Body of pancreas (tissue), 4 donors: ENCODE data around the gene ZEB2. TPM values are rescaled to one million over a fixed set of nuclear protein-coding genes. Genes with fewer than 3 reads are reported as not detected.

ENCODE experiments used
- ATAC-seq: fragments of 150-250 bp; one replicate; pipeline ENCODE4 v1.9.1; 2016
- DNase-seq, 4 donors: peaks; one replicate each; pipeline ENCODE4 v3.0.0-alpha.2; 2019
- H3K27ac ChIP-seq, 4 donors: fragments of 200-600 bp; sonication (generic); 1 replicate in 3 of 4; 2 replicates in 1 of 4; pipeline versions ENCODE4 v1.5.1 to v1.6.1; 2016 to 2019; ENCODE audit warnings: mild to moderate bottlenecking in 1 of 4, mixed read lengths in 1 of 4, moderate library complexity in 1 of 4
- H3K27me3 ChIP-seq, 2 donors: fragments of 200-600 bp; sonication (generic); one replicate each; pipeline ENCODE4 v1.6.0; 2016; ENCODE audit warnings: mild to moderate bottlenecking in 1 of 2
- H3K36me3 ChIP-seq, 2 donors: fragments of 200-600 bp; sonication (generic); replicated peaks in 1 of 2; 2 replicates each; pipeline ENCODE4 v1.5.1; 2016; ENCODE audit warnings: low read depth in 2 of 2; ENCODE audit not compliant: insufficient read depth in 1 of 2
- H3K4me1 ChIP-seq: fragments of 200-600 bp; sonication (generic); one replicate; pipeline ENCODE4 v1.6.0; 2016
- H3K4me3 ChIP-seq, 2 donors: fragments of 200-600 bp; sonication (generic); 1 replicate in 1 of 2; 2 replicates in 1 of 2; pipeline ENCODE4 v1.5.1; 2016 to 2019
- H3K9me3 ChIP-seq, 3 donors: fragments of 200-600 bp; sonication (generic); 1 replicate in 2 of 3; 2 replicates in 1 of 3; pipeline ENCODE4 v1.5.1; 2016
- POLR2A ChIP-seq, 3 donors: fragments of 450-650 bp; IDR thresholded peaks; one replicate each; pipeline ENCODE4 v1.6.1; 2016; ENCODE audit warnings: antibody characterized with exemption in 3 of 3, mild to moderate bottlenecking in 2 of 3
- WGBS, 2 donors: methylation state at CpG; one replicate each; pipeline ENCODE4 v1.1.5; 2017; 5-methylcytosine and 5-hydroxymethylcytosine counted together
- intact Hi-C: fragments of 100-400 bp; cut with DNase I; formaldehyde crosslinking; loops from one replicate; pipeline ENCODE4 v1.15.1; 2023
- total RNA-seq, 2 donors: library from RNA; depleted of rRNA; stranded (reverse); fragments of >200 nt; gene quantifications; one replicate each; pipeline ENCODE4 v1.1.0, GENCODE V29; 2016
- TF ChIP-seq, protein P1 (sequence below), 7 experiments: fragments of 450-650 bp in 4 of 7; fragments of 200-600 bp in 3 of 7; sonication (generic) in 3 of 7; IDR thresholded peaks; one replicate each; pipeline ENCODE4 v1.5.1; 2016 to 2019; ENCODE audit warnings: antibody characterized with exemption in 7 of 7

Gene ZEB2
- total RNA-seq, 2 donors from 2014 or later, result 18.5 to 24.6 TPM

DNA sequence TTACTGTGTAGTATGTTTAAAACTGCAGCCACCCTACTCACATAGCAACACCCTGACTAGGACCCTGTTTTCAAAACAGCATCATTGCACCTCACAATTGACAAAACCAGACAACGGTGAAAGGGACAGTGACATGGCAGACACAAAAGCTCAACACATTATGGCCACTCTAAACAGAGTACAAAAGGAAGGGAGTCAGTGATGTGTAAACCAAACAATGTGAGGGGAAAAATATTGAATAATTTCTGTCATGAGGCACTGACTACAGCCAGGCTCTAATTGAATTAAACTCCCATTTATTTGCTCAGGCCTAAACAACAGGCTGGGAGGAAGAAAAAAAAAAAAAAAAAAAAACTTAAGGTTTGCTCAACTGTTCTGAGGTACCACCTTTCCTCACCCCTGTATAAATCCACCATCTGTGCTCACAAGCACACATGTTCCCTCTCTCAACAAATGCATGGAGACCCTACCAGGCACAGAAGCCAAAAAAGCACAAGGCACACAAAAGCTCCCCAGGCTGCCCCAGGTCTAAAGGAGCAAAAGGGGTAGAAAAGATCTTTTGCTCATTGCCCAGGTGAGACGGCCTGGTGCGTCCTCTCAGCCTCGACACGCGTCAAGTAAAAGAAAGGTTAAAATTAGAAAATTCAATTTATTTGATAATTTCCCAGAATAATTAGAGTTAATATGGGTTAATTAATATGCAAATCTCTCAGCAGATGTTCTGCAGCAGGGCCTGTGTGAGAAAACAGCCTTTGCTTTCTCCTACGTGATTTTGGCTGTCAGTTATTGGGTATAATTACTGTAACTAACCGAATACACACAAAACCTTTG lies 80.9 kb downstream of the ZEB2 start:
- Histone ChIP-seq H3K27ac (no peak overlapping the region), H3K9me3 (no peaks in the 10 kb centered on the region), H3K27me3 (no peaks in the 10 kb centered on the region), H3K4me3 (no peak overlapping the region), H3K4me1 (no peaks in the 10 kb centered on the region), H3K36me3 (no peaks in the 10 kb centered on the region)
- intact Hi-C loops, result no loop called here
- TF ChIP-seq, protein P1, sequence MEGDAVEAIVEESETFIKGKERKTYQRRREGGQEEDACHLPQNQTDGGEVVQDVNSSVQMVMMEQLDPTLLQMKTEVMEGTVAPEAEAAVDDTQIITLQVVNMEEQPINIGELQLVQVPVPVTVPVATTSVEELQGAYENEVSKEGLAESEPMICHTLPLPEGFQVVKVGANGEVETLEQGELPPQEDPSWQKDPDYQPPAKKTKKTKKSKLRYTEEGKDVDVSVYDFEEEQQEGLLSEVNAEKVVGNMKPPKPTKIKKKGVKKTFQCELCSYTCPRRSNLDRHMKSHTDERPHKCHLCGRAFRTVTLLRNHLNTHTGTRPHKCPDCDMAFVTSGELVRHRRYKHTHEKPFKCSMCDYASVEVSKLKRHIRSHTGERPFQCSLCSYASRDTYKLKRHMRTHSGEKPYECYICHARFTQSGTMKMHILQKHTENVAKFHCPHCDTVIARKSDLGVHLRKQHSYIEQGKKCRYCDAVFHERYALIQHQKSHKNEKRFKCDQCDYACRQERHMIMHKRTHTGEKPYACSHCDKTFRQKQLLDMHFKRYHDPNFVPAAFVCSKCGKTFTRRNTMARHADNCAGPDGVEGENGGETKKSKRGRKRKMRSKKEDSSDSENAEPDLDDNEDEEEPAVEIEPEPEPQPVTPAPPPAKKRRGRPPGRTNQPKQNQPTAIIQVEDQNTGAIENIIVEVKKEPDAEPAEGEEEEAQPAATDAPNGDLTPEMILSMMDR (IDR thresholded peaks at IDR 0.05), result no peak
- TF ChIP-seq POLR2A (IDR thresholded peaks at IDR 0.05), result no peak
- DNase-seq (no peak), ATAC-seq (no peak)
- 86 to 90% methylated on average over 8 of the region's 8 CpGs for WGBS, 2 donors

DNA sequence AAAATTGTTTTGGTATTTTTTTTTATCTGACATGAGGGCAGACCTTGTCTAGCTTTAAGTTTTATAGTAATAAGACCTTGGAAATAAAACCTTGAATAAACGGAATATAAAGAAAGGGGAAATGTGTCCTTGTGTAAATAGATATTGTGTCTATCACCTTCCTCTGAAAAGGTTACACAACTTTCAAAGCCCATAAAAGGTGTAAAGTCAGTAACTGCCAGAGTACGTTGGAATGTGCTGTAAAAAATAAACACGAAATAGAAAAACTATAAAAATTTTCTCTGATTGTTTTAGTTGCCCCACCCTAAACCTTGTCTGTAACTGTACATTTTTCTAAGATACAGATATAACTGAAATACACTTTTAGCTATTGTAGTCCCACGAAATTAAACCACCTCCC lies 82.3 kb downstream of the ZEB2 start:
- H3K27ac ChIP-seq, result no peak overlapping the region
- no peaks in the 10 kb centered on the region for H3K4me1 ChIP-seq
- DNase-seq (no peak), ATAC-seq (no peak)
- no peaks in the 10 kb centered on the region for H3K36me3 ChIP-seq
- 32 to 36% methylated on average over 4 of the region's 4 CpGs for WGBS, 2 donors
- H3K27me3 ChIP-seq, result no peaks in the 10 kb centered on the region
- TF ChIP-seq POLR2A (IDR thresholded peaks at IDR 0.05), result no peak
- no peak overlapping the region for H3K4me3 ChIP-seq
- intact Hi-C loops, result no loop called here
- H3K9me3 ChIP-seq, result no peaks in the 10 kb centered on the region

DNA sequence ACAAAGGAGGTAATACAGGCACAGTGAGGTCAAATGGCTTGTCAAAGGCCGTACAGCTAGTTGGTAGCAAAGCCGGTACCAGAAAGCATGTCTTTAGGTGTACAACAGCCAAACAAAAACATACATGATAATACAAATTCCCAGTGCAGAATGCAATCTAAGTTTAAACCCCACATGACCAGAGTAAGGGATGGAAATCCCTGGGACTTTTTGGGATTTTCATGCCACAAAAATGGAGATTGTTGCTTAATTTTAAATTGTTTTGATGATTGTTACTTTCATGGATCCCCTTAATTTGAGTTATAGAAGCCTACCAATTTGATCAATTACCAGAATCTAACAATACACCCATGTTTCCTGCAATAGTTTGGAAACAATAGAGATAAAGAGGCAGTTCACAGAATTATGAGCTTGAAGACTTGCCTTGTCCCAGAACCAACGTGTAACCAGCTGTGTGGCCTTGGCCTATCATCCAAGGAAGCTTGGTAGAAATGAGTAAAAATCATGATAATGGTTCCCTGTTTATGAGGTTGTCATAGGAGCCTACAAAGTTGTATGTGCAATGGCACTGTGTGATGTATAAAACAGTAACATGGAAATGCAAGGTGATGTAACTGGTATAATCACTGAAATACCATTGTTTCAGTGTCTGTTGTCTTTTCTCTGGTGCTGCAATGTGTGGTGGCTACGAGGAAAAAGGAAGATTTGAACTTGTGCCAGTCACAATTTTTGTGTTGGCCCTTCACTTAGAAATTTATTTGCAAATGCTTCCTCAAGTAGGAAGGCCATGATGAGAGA lies 85.3 kb downstream of the ZEB2 start:
- ATAC-seq, result no peak
- no peak for DNase-seq
- Histone ChIP-seq H3K4me1 (no peaks in the 10 kb centered on the region), H3K27me3 (no peaks in the 10 kb centered on the region), H3K4me3 (no peak overlapping the region), H3K36me3 (no peaks in the 10 kb centered on the region), H3K27ac (no peak overlapping the region), H3K9me3 (no peaks in the 10 kb centered on the region)
- WGBS, 2 donors, result 76% methylated on average over 4 of the region's 4 CpGs
- TF ChIP-seq, protein P1 (IDR thresholded peaks at IDR 0.05), result no peak
- TF ChIP-seq POLR2A (IDR thresholded peaks at IDR 0.05), result no peak
- intact Hi-C loops, result no loop called here

DNA sequence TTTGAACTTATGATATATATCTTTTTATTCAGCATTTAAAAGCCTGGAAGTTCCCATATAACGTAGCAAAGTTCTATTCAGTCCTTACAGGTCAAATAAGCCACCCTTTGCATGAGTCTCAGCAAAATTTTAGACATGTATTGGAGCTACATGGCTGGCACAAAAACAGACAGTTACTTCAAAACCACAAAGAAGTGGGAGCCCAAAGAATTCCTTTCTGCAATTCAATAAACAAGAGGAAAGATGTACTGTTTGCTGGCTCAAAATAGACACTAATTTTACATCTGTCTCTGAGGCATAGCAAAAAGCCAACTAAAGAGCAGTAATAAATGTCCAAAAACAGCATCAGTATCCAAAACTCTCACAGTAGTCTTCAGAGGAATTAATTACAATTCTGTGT lies 87.0 kb downstream of the ZEB2 start:
- TF ChIP-seq POLR2A (IDR thresholded peaks at IDR 0.05), result no peak
- TF ChIP-seq, protein P1 (IDR thresholded peaks at IDR 0.05), result no peak
- Histone ChIP-seq H3K9me3 (no peaks in the 10 kb centered on the region), H3K36me3 (no peaks in the 10 kb centered on the region), H3K4me3 (no peak overlapping the region), H3K27ac (no peak overlapping the region), H3K27me3 (no peaks in the 10 kb centered on the region), H3K4me1 (no peaks in the 10 kb centered on the region)
- intact Hi-C loops, result no loop called here
- no peak for ATAC-seq
- WGBS, 2 donors, result 67 to 70% methylated on average over 1 of the region's 1 CpG
- DNase-seq, result no peak

DNA sequence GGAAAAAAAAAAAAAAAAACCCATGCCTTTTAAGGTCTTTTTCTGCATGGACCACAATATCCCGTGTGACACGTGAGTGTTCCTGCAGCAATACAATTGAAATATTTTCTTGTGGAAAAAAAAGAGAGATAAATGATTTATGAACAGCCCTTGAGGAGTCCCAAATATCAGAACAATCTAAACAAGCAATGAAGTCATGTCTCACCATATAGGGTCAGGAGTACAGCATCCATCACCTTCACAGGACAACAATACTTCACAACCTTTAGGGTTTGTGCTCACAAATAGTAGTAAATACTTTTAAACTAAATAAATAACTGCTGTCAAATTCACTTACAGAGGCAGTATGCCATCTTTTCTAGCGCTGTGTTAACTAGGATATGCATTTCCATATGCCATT lies 87.9 kb downstream of the ZEB2 start:
- no peak overlapping the region for H3K27ac ChIP-seq
- 80 to 83% methylated on average over 3 of the region's 3 CpGs for WGBS, 2 donors
- H3K9me3 ChIP-seq, result no peaks in the 10 kb centered on the region
- H3K36me3 ChIP-seq, result no peaks in the 10 kb centered on the region
- peaks cover 7% of the 10 kb centered on the region for H3K4me1 ChIP-seq
- no peaks in the 10 kb centered on the region for H3K27me3 ChIP-seq
- ATAC-seq (no peak), DNase-seq (no peak)
- no peak overlapping the region for H3K4me3 ChIP-seq
- intact Hi-C loops, result no loop called here
- TF ChIP-seq POLR2A (IDR thresholded peaks at IDR 0.05), result no peak
- TF ChIP-seq, protein P1 (IDR thresholded peaks at IDR 0.05), result no peak
